ENCODE results near the gene CREB3L2.

DNA sequence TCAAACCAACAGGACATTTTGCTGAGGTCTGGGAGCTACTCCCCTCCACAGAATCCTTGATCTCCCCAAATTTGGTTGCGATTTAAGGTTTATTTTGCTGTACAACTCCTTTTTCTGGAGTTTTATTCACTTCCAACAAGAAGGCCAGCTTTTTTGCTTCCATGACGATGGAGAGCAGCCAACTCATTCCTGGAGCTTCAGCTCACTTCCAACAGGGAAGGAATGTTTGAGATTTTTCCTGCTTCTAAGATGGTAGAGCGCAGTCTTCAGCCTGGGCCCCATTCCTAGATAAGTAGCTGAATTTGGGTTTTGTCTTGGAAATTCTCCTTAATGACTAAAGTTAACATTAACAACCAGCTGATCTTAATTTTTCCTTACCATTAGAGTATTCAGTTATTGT lies 30.9 kb upstream of the CREB3L2 start:
- TF ChIP-seq, protein P1, sequence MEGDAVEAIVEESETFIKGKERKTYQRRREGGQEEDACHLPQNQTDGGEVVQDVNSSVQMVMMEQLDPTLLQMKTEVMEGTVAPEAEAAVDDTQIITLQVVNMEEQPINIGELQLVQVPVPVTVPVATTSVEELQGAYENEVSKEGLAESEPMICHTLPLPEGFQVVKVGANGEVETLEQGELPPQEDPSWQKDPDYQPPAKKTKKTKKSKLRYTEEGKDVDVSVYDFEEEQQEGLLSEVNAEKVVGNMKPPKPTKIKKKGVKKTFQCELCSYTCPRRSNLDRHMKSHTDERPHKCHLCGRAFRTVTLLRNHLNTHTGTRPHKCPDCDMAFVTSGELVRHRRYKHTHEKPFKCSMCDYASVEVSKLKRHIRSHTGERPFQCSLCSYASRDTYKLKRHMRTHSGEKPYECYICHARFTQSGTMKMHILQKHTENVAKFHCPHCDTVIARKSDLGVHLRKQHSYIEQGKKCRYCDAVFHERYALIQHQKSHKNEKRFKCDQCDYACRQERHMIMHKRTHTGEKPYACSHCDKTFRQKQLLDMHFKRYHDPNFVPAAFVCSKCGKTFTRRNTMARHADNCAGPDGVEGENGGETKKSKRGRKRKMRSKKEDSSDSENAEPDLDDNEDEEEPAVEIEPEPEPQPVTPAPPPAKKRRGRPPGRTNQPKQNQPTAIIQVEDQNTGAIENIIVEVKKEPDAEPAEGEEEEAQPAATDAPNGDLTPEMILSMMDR (conservative IDR thresholded peaks at IDR 0.05), result no peak
- TF ChIP-seq ZFX (IDR thresholded peaks at IDR 0.05), result no peak
